HG03097 (cell line): ENCODE measurements around the gene HPGDS.
"Not testable (repeated sequence)": the region's sequence is repeated elsewhere in the genome, so short reads cannot be mapped to it uniquely, and the experiment has no call there.

Source experiments
- ATAC-seq: cut with Tn5 transposase; IDR thresholded peaks from one replicate; pipeline ENCODE4 v1.9.1; 2021; ENCODE audit not compliant: unreplicated experiment, low FRiP score

The HPGDS gene

GRCh38 chr4:94332983-94333590 lies 9.5 kb downstream of the HPGDS start:
- no peak for ATAC-seq

DNA sequence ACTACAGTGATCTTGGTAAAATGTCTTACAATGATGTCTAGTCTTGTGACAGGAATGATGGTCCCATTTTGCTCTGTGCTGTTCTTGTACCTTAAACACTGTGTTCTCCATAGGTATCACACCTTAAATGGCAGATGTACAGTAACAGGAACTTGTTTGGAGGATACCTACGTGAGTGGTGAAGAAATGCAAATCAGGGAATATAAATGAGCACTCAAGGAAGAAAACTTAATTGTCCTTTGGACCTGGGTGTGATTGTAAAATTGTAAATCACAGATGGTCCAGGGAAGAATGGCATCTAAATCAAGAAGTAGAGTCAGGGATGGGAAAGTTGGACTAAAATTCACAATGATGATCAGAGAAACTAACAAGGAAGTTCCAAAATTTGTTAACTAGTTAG lies 12.7 kb downstream of the HPGDS start:
- no peak for ATAC-seq

- ATAC-seq = no peak
Observed at GRCh38 chr4:94325835-94326234, 16.8 kb downstream of the HPGDS start.

DNA sequence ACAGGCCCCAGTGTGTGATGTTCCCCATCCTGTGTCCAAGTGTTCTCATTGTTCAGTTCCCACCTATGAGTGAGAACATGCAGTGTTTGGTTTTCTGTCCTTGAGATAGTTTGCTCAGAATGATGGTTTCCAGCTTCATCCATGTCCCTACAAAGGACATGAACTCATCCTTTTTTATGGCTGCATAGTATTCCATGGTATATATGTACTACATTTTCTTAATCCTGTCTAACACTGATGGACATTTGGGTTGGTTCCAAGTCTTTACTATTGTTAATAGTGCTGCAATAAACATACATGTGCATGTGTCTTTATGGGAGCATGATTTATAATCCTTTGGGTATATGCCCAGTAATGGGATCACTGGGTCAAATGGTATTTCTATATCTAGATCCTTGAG lies 22.7 kb downstream of the HPGDS start:
- not testable (repeated sequence) for ATAC-seq

- ATAC-seq = no peak
Observed at GRCh38 chr4:94307231-94307871, 35.3 kb downstream of the HPGDS start.

DNA sequence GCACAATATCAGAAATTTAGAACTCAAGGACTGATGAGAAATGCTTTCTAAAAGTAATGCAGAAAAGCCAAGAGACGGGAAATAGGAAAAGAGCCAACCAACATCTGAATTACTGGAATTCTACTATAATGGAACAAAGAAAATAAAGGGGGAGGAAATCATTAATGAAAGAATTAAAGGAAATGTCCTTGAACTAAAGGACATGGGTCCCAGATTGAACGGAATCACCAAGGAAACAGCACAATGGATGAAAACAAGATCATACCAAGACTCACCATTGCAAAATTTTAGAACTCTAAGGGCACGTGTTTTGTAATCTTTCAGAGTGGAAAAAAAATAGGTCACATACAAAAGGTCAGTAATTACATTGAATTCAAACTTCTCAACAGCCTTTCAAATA lies 35.9 kb downstream of the HPGDS start:
- no peak for ATAC-seq

DNA sequence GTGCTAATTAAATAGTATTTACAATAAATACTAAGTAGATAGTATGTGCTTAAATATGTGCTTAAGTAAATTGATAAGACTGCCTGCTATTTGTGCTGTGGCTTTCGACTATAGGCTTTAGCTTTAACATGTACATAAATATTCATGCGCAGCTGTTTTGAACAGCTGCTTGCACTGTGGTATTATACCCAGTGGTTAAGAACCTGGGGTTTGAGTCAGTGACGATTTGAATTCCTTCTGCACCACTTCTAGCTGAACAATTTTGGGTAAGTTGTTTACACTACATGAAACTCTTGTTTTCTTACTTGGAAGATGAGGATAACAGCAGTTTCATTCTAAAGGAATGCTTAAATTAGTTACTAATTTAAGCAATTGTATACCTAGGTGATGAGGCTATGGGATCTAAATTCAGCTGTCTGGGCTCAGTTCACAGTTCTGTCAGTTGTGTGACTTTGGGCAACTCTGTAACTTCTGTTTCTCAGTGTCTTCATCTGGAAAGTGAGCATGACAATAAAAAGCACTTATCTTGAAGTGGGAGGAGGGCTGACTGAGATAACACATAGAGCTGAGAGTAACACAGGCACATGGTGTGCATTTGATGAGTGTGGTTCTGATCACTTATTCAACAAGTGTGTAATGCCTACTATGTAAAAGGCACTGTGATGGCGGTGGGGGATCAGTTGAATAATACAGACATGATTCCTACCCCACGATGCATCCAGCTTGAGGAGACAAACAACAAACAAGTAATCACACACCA lies 37.0 kb downstream of the HPGDS start:
- no peak for ATAC-seq

GRCh38 chr4:94304365-94304971 lies 38.2 kb downstream of the HPGDS start:
- ATAC-seq = no peak

DNA sequence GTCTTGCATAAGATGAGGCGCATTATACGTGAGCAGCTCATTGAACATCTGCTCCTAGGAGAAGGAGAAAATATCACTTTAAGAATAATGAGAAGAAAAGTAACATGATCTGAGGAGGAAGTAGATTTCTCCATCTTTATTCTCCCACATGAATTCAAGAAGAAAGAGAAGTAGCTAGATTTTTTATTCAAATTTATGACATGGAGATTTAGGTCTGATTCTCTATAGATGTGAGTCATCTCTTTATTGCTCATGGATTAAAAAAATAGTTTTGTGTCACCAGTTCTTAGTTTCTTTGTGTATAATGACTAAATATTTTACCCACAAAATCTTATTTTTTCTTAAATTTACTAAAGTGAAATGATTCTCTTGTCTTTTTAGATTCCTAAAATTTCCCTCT lies 40.4 kb downstream of the HPGDS start:
- ATAC-seq = no peak

DNA sequence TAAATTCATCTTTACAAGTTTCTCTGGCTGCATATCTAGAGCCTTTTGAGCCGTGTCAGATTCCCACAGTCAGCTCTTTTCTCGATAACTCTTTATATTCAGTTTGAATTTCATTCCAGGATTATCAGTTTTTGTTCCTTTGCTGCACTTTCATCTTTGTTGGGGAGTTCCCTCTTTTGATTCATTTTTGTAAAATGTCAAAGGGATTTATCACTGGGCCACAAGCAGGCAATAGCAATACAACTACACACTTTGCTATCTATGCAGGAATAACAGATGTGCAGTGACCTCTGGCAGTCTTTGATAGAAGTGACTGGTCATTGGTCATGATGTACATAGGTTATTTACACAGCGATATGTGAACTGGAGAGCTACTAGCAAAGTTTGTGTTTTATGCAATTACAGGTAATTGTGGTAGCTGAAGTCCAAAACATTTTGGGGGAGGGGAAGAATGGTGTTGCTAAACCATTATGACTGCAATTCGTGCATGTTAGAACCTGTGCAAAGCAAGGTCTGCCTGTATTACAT lies 43.8 kb downstream of the HPGDS start:
- no peak for ATAC-seq

GRCh38 chr4:94295473-94295872 lies 47.2 kb downstream of the HPGDS start:
- ATAC-seq = not testable (repeated sequence)

- not testable (repeated sequence) for ATAC-seq
Observed at GRCh38 chr4:94293981-94294380, 48.7 kb downstream of the HPGDS start.

DNA sequence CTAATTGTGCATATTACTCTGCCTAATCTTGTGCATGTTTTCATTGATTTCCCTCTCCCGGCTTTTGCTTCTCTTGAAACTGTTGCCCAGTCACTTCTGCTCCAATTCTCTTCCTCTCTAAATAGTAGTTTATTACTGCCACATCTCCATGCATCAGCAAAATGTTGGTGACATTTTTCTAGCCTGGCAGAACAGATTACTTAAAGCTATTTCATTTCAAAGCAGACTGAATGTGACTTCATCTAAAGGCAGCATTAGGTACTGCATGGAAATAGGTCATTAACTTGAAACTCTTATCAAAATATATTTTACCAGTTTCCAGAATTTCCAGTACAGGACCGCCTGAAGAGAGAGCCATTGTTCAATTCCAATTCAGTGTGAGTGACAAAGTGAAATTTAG lies 52.4 kb downstream of the HPGDS start:
- no peak for ATAC-seq

DNA sequence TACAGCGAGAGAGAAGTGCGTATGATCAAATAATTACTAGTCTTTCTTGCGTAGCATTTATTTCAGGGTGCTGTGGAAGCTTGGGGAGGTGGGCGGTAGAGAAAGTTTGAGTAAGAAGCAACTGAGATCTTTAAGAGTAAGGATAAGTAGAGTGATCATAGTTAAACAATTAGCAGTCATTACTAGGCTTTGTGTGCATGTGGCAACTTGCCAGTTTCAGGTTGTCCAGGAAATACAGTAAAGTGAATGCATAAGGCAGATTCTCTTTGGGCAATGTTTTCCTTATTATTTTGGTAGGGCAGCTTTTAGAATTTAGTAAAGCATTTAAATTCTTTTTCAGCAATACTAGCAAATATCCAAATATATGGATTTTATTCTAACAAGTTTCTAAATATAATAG lies 57.0 kb downstream of the HPGDS start:
- no peak for ATAC-seq

DNA sequence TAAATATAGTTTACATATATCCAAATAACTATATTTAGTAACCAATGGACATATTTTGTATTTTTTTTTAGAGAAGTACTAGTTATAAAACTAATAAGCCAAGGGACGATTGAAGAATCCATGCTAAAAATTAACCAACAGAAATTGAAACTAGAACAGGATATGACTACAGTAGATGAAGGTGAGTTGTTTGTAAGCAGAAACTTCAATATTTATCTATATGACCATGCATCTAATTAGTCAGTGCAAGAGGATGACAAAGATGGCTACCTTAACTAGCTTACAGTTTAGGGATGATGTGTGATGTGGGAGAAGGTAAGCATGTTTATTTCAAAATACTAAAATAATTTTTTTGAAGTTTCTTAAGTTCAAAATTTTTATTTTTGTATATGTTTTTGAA lies 57.7 kb downstream of the HPGDS start:
- no peak for ATAC-seq

GRCh38 chr4:94278781-94279180 lies 63.9 kb downstream of the HPGDS start:
- no peak for ATAC-seq

GRCh38 chr4:94277534-94277933 lies 65.1 kb downstream of the HPGDS start:
- ATAC-seq = no peak

DNA sequence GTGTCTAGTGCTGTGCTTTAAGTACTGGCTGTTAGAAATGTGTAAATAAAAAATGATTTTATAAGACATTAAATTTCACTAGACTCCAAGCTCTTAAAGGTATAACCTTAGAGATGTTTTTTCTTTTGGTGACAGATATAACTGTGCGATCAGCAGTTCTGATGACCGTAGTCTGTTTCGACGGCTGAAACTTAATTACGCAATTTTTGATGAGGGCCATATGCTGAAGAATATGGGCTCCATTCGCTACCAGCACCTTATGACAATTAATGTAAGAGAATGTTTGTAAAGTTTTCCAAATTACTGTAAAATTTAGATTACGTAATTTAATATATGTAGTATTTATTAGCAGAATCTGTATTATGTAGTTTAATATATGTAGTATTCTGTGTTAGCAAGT lies 66.4 kb downstream of the HPGDS start:
- no peak for ATAC-seq

DNA sequence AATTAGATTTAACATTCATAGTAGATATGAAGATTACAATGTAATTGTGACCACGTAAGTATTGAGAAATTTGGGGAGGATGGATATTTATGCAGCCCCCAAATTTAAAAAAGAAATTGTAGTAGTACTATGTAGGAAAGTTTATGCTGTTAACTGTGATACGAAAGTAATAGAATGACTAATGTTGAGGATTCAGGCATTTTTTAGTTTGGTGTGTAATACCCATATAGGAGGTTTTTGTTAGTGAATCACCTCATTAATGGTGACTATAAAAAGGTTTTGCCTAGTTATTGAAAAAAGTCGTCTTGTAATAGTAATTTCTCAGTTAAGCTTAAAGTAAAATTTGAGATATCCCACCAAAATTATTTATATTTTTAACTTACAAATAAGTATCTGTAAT lies 67.7 kb downstream of the HPGDS start:
- ATAC-seq = no peak

DNA sequence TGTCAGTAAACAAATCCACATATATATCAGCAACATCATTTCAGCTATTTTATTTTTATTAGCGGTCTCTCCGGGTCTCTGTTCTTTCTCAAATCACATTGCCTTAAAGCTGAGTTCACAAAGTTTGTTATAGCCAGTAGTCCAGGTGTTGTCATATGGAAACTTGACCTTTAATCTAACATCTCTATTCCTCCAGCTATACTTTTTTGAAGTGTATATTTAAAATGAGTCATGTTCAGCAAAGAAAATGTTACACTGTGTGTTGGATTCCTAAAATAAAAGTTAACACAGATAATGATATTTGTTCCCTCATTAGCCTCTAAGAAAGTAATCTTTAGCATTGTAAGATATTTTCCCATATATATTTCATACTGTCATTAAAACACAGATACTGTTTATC lies 71.4 kb downstream of the HPGDS start:
- ATAC-seq = no peak

GRCh38 chr4:94267037-94267436 lies 75.6 kb downstream of the HPGDS start:
- no peak for ATAC-seq
